ENCODE results near the gene CACNA1H. TPM values are rescaled to one million over a fixed set of nuclear protein-coding genes. Genes with fewer than 3 reads are reported as not detected.

The CACNA1H gene
- total RNA-seq, 1 donor from 2014 or later = 73.2 TPM

DNA sequence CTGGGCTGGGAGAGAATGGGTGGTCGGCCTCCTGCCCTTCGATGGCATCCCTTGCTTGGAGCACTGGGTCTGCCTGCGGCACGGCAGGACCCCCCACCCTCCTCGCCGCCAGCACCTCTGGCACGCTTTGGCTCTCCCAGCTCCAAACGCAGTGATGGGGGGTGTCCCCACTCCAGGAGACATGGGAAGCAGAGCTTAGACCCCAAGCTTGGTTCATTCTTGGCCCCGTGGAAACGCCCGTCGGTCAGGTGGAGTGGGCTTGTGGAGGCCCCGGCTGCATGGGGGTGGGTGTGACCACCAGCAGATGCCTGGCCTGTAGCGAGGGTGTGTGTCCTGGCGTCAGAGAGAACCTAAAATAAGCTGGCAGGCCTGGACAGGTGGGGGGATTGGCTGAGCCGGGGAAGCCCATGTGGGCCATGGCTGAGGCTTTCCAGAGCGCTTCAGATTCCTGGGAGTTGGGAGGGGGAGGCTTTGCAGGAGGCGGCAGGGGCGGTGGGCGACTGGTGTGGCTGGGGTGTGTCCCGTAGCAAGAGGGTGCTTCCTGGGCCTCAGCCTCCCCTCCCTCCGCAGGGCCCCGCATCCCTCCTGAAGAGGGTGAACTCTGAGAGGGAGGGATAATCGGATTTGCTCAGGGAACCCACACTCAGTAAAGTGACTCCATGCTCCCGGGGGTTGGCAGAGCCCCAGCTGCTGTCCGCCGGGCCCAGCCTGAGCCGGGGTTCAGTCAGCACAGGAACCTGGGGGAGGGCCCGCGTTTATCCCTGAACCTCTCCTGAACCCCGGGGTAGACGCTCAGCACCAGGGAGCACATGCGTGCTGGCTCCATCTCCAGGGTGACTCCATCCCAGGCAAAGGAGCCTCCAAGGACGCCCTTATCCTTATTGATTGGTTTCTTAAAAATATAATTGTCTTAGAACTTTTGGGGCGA is 3.4 kb downstream of the CACNA1H start:
- H3K4me3 Mint-ChIP-seq (ENCODE audit: unreplicated experiment) = no peak overlapping the region
- DNase-seq (ENCODE audit: low spot score) = no peak
- no peak overlapping the region for H3K27ac Mint-ChIP-seq (ENCODE audit: unreplicated experiment)
- H3K4me1 Mint-ChIP-seq (ENCODE audit: low read depth) = peaks cover 32% of the 10 kb centered on the region
- TF ChIP-seq, protein P1, sequence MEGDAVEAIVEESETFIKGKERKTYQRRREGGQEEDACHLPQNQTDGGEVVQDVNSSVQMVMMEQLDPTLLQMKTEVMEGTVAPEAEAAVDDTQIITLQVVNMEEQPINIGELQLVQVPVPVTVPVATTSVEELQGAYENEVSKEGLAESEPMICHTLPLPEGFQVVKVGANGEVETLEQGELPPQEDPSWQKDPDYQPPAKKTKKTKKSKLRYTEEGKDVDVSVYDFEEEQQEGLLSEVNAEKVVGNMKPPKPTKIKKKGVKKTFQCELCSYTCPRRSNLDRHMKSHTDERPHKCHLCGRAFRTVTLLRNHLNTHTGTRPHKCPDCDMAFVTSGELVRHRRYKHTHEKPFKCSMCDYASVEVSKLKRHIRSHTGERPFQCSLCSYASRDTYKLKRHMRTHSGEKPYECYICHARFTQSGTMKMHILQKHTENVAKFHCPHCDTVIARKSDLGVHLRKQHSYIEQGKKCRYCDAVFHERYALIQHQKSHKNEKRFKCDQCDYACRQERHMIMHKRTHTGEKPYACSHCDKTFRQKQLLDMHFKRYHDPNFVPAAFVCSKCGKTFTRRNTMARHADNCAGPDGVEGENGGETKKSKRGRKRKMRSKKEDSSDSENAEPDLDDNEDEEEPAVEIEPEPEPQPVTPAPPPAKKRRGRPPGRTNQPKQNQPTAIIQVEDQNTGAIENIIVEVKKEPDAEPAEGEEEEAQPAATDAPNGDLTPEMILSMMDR (IDR thresholded peaks at IDR 0.05) = no peak
- no peaks in the 10 kb centered on the region for H3K27me3 Mint-ChIP-seq (ENCODE audit: low read depth)
- H3K36me3 Mint-ChIP-seq (ENCODE audit: low read depth) = no peaks in the 10 kb centered on the region
- no peaks in the 10 kb centered on the region for H3K9me3 Mint-ChIP-seq (ENCODE audit: low read depth)

DNA sequence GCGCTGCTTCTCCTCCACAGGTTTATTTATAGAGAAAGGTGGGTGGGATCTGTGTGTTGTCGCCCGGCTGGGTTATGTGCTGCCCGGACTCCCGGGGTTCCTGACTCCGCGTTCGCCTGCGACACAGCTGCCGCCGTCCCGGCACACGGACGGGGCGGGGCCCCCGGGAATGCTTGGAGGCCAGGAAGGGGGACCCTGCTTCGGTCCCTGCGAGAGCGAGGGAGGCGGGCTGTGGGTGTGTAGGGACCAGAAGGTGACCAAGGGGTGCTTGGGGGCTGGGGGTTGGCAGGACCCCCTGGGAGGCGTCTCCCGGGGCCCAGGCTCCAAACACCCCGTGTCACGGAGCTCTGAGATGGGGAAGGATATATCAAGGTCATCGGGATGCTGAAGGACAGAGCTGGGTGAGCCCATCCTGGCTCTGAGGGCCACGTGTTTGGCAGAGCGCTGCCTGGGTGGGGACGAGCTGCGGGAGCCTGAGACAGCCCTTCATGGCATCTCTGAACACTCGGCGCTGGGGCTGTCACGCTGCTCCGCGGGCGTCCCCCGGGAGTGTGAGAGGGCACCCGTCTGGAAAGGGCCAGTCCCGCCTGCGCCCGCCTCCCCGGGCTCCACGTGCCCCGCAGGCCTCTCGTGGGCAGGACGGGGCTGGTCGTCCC is 4.2 kb downstream of the CACNA1H start:
- Mint-ChIP-seq H3K36me3 (ENCODE audit: low read depth) (no peaks in the 10 kb centered on the region), H3K4me1 (ENCODE audit: low read depth) (peaks cover 32% of the 10 kb centered on the region), H3K27ac (ENCODE audit: unreplicated experiment) (no peak overlapping the region), H3K27me3 (ENCODE audit: low read depth) (no peaks in the 10 kb centered on the region), H3K9me3 (ENCODE audit: low read depth) (no peaks in the 10 kb centered on the region), H3K4me3 (ENCODE audit: unreplicated experiment) (no peak overlapping the region)
- no peak for DNase-seq (ENCODE audit: low spot score)
- TF ChIP-seq, protein P1 (IDR thresholded peaks at IDR 0.05) = no peak

DNA sequence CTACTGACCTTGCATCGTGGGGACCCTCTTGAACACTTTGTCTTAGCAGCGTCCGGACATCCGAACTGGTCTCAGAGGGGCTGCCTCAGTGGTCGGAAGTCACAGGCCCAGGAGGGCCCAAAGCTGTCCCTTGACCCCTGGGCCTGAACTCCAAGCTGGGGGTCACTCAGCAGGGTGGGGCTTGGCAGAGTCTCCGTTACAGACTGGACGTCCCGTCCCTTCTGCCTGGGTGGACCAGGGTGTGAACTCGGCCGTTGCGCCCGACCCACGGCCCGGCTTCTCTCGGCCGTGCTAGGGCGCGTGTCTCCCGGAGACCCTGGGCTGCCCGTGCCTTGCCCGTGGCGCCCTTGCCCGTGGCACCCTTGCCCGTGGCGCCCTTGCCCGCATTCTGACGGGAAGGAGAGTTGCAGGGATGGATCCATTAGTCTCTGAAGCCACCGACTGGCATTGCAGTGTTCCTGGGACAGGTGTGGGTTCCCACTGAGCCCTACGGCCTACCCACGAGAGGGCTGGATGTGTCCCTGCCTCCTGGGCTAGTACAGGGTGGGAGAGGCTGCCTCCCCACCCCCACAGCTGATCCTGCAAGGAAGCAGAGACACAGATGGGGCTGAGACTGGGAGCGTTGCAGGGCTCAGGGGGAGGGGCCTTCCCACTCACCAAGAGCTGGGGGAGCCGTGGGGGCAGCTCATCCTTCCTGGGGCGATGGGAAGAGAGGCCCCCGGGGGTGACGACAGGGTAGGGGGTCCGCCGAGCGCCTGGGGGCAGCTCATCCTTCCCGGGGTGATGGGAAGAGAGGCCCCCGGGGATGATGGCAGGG is 4.9 kb downstream of the CACNA1H start:
- Mint-ChIP-seq H3K36me3 (ENCODE audit: low read depth) (no peaks in the 10 kb centered on the region), H3K4me1 (ENCODE audit: low read depth) (peaks cover 32% of the 10 kb centered on the region), H3K9me3 (ENCODE audit: low read depth) (no peaks in the 10 kb centered on the region), H3K27ac (ENCODE audit: unreplicated experiment) (no peak overlapping the region), H3K27me3 (ENCODE audit: low read depth) (no peaks in the 10 kb centered on the region), H3K4me3 (ENCODE audit: unreplicated experiment) (no peak overlapping the region)
- DNase-seq (ENCODE audit: low spot score) = no peak
- TF ChIP-seq, protein P1 (IDR thresholded peaks at IDR 0.05) = no peak

DNA sequence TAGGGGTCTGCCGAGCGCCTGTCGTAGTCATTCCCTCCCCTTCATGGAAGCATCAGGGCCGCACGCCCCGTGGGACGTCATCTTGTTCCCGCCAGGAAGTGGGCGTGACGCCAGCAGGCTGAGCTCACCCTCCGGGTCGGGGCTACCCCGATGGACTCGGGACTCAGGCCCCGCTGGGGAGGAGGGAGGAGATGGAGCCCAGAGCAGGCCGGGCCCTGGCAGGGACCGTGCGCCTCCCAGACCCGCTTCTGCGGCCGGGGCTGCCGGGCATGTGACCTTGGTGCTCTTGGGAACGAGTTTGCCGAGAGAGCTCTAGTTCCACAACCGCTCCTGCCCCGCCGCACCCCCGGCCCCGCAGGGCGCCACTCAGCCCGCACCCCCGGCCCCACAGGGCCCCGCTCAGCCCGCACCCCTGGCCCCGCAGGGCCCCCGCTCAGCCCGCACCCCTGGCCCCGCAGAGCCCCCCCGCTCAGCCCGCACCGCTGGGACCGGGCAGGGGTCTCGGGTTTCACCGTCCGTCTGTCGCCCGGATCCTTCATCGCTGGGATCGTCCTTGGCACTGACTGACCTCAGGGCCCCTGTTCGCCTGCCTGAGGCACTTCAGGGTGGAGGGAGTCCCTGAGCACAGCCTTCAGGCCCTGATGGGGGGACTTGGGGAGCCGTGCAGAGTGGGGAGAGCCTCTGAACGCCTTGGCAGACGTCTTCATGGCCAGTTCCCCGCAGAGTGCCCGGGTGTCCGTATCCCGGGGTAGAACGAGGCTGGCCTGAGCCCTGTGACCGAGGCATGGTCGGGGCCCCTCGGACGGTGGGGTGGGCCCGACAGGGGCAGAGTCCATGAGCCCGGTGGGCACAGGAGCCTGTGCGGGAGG is 5.8 kb downstream of the CACNA1H start:
- H3K36me3 Mint-ChIP-seq (ENCODE audit: low read depth) = no peaks in the 10 kb centered on the region
- no peak overlapping the region for H3K4me3 Mint-ChIP-seq (ENCODE audit: unreplicated experiment)
- no peaks in the 10 kb centered on the region for H3K27me3 Mint-ChIP-seq (ENCODE audit: low read depth)
- no peak for DNase-seq (ENCODE audit: low spot score)
- no peak overlapping the region for H3K27ac Mint-ChIP-seq (ENCODE audit: unreplicated experiment)
- TF ChIP-seq, protein P1 (IDR thresholded peaks at IDR 0.05) = no peak
- no peaks in the 10 kb centered on the region for H3K9me3 Mint-ChIP-seq (ENCODE audit: low read depth)
- peaks cover 38% of the 10 kb centered on the region for H3K4me1 Mint-ChIP-seq (ENCODE audit: low read depth)

Data from chondrocyte (in vitro differentiated cells).